Loucy (cell line): ENCODE measurements around the gene IL1RN.

Source experiments
- H2AFZ ChIP-seq: fragments of 200-600 bp; sonication (generic); 2 replicates; pipeline ENCODE4 v1.6.0; 2016; ENCODE audit warnings: antibody characterized with exemption, mild to moderate bottlenecking, low read length, moderate library complexity
- H3F3A ChIP-seq: fragments of 200-600 bp; 2 replicates; pipeline ENCODE4 v1.6.0; 2016; ENCODE audit warnings: antibody characterized with exemption, low read depth, mild to moderate bottlenecking
- H3K27me3 ChIP-seq: fragments of 200-600 bp; sonication (generic); 2 replicates; pipeline ENCODE4 v1.6.1; 2014; ENCODE audit warnings: low read length, mild to moderate bottlenecking; ENCODE audit not compliant: insufficient read depth, poor library complexity, severe bottlenecking
- H3K36me3 ChIP-seq: fragments of 200-600 bp; sonication (generic); 2 replicates; pipeline ENCODE4 v1.6.1; 2016; ENCODE audit warnings: low read length; ENCODE audit not compliant: insufficient read depth
- H3K4me1 ChIP-seq: fragments of 200-600 bp; sonication (generic); 2 replicates; pipeline ENCODE4 v1.5.1; 2014; ENCODE audit warnings: low read length, mild to moderate bottlenecking; ENCODE audit not compliant: insufficient read depth, poor library complexity, severe bottlenecking
- H3K4me2 ChIP-seq: fragments of 200-600 bp; sonication (generic); 2 replicates; pipeline ENCODE4 v1.6.0; 2014; ENCODE audit warnings: antibody characterized with exemption, low read length, low read depth, mild to moderate bottlenecking; ENCODE audit not compliant: poor library complexity, severe bottlenecking
- H3K4me3 ChIP-seq: fragments of 200-600 bp; sonication (generic); 2 replicates; pipeline ENCODE4 v1.5.1; 2014; ENCODE audit warnings: low read length, mild to moderate bottlenecking, mixed read lengths; ENCODE audit not compliant: poor library complexity, severe bottlenecking
- H3K79me2 ChIP-seq: fragments of 200-600 bp; sonication (generic); 2 replicates; pipeline ENCODE4 v1.6.1; 2014; ENCODE audit warnings: low read length; ENCODE audit not compliant: insufficient read depth
- H3K9ac ChIP-seq: fragments of 200-600 bp; sonication (generic); 2 replicates; pipeline ENCODE4 v1.6.0; 2014; ENCODE audit warnings: mild to moderate bottlenecking, low read depth, low read length, moderate library complexity; ENCODE audit not compliant: poor library complexity, severe bottlenecking
- H3K9me2 ChIP-seq: fragments of 200-600 bp; sonication (generic); replicated peaks from 2 replicates; pipeline ENCODE4 v1.6.1; 2016; ENCODE audit warnings: low read depth, low read length, mixed read lengths
- H3K9me3 ChIP-seq: fragments of 200-600 bp; sonication (generic); 2 replicates; pipeline ENCODE4 v1.6.1; 2014; ENCODE audit warnings: mild to moderate bottlenecking, antibody characterized with exemption, low read length, low read depth; ENCODE audit not compliant: insufficient read depth
- H4K20me1 ChIP-seq: fragments of 200-600 bp; sonication (generic); 2 replicates; pipeline ENCODE4 v1.6.0; 2014; ENCODE audit warnings: antibody characterized with exemption, low read length, mild to moderate bottlenecking; ENCODE audit not compliant: insufficient read depth, poor library complexity, severe bottlenecking
- CTCF ChIP-seq: fragments of 200-600 bp; sonication (generic); conservative IDR thresholded peaks from 2 replicates; pipeline ENCODE4 v1.5.1; 2014; ENCODE audit warnings: mild to moderate bottlenecking, antibody characterized with exemption, low read length
- EZH2phosphoT487 ChIP-seq: fragments of 200-600 bp; IDR thresholded peaks from 2 replicates; pipeline ENCODE4 v1.6.1; 2018; ENCODE audit warnings: antibody characterized with exemption, mild to moderate bottlenecking, moderate library complexity, borderline replicate concordance

Gene IL1RN

GRCh38 chr2:113112871-113113270, 14.5 kb upstream of the IL1RN start:
- Histone ChIP-seq H2AFZ (no peak overlapping the region), H4K20me1 (no peaks in the 10 kb centered on the region), H3K27me3 (no peaks in the 10 kb centered on the region), H3F3A (no peaks in the 10 kb centered on the region), H3K4me2 (no peak overlapping the region), H3K36me3 (no peaks in the 10 kb centered on the region), H3K9me3 (no peaks in the 10 kb centered on the region), H3K9me2 (no peaks in the 10 kb centered on the region), H3K79me2 (no peaks in the 10 kb centered on the region), H3K4me3 (no peak overlapping the region), H3K4me1 (no peaks in the 10 kb centered on the region), H3K9ac (no peak overlapping the region)
- TF ChIP-seq CTCF (no peak), EZH2phosphoT487 (no peak)

DNA sequence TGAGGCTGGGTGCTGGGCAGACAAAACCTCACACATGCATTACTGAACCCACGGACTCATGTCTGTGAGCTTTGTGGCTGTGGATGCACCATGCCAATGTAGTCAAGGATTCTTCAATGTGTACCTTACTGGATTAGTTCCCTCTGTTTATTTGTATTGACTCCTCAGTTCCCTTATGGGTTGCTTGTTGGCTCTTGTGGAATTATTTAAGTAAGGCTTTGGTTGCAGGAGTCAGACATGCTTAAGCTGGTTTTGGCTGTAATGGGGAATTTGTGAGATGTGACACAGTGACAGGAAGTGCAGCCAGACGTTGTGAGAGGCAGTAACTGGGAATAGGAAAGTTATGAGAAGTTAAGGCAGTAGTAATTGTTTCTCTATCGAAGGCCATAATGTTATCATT, 13.6 kb upstream of the IL1RN start:
- no peaks in the 10 kb centered on the region for H3K4me1 ChIP-seq
- H3K9me3 ChIP-seq: no peaks in the 10 kb centered on the region
- H3K79me2 ChIP-seq: no peaks in the 10 kb centered on the region
- H3K9ac ChIP-seq: no peak overlapping the region
- no peaks in the 10 kb centered on the region for H3F3A ChIP-seq
- no peak for TF ChIP-seq EZH2phosphoT487
- no peak for TF ChIP-seq CTCF
- H3K9me2 ChIP-seq: no peaks in the 10 kb centered on the region
- H3K36me3 ChIP-seq: no peaks in the 10 kb centered on the region
- H2AFZ ChIP-seq: no peak overlapping the region
- no peak overlapping the region for H3K4me3 ChIP-seq
- no peak overlapping the region for H3K4me2 ChIP-seq
- H4K20me1 ChIP-seq: no peaks in the 10 kb centered on the region
- H3K27me3 ChIP-seq: no peaks in the 10 kb centered on the region

DNA sequence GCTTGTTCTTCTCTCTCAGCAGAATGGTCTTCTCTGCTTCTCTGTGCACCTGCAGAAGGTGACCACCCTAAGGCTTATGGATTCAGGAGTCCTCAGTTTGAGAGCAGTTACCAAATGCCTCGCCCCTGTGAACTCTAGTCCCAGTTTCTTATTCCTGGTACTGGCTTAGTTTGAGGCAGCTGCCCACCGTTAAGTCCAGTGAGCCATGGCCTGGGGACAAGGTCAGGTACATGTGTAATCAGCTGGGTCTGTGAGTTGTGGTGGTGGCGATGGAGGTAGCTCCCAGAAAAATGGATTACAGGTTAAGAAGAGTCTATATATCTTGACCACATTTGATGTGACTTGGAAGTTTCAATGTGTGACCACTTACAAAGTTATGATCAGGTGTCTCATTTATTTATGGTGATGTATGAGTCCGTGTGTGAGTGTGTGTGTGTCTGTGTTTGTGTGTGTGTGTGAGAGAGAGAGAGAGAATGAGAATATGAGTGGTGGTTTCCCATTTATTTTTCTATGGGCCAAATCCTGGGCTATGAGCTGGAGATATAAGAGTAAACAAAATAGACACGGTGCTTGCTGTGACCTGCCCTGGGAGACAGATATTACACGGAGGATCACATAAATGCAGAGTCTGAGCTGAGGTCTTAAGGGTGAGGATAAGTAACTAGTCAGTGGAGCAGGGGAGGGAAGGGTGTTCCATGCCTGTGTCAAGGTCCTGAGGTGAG, 13.0 kb upstream of the IL1RN start:
- no peak overlapping the region for H3K4me2 ChIP-seq
- H3K9ac ChIP-seq: no peak overlapping the region
- no peaks in the 10 kb centered on the region for H3K9me3 ChIP-seq
- TF ChIP-seq EZH2phosphoT487 (no peak), CTCF (no peak)
- no peaks in the 10 kb centered on the region for H3K27me3 ChIP-seq
- no peaks in the 10 kb centered on the region for H3K36me3 ChIP-seq
- no peaks in the 10 kb centered on the region for H4K20me1 ChIP-seq
- no peaks in the 10 kb centered on the region for H3K79me2 ChIP-seq
- no peaks in the 10 kb centered on the region for H3K4me1 ChIP-seq
- H3K4me3 ChIP-seq: no peak overlapping the region
- no peaks in the 10 kb centered on the region for H3F3A ChIP-seq
- no peaks in the 10 kb centered on the region for H3K9me2 ChIP-seq
- no peak overlapping the region for H2AFZ ChIP-seq
